A549 (cell line): ENCODE results near the gene AGTRAP. TPM values are rescaled to one million over a fixed set of nuclear protein-coding genes. Genes with fewer than 3 reads are reported as not detected.

Experiments used
- ATAC-seq, 2 experiments: fragments of 200-7000 bp in 1 of 2; fragments of >200 bp in 1 of 2; cut with Nextera tagmentation in 1 of 2; cut with Tn5 transposase in 1 of 2; 3 replicates each; pipeline versions ENCODE4 v1.8.0 to v1.9.1; 2018 to 2020; ENCODE audit warnings: mild to moderate bottlenecking in 1 of 2, moderate library complexity in 1 of 2
- CTCF ChIA-PET: fragments of 300-600 bp; sonication (Branson Sonifier 250); formaldehyde crosslinking; extraction: SDS; loops from one replicate; lab custom pipeline; 2021; ENCODE audit warnings: antibody characterized with exemption, inconsistent platforms; lab: Yijun Ruan, JAX
- POLR2A ChIA-PET: fragments of 350-600 bp; formaldehyde crosslinking; extraction: SDS; loops from one replicate; lab custom pipeline; 2021; ENCODE audit warnings: antibody characterized with exemption, inconsistent platforms; lab: Yijun Ruan, JAX
- DNase-seq, 2 experiments: peaks; one replicate each; pipeline versions ENCODE4 v3.0.0 to v3.0.0-alpha.2; 2011 to 2016; ENCODE audit warnings: low read depth in 1 of 2, low spot score in 1 of 2
- FAIRE-seq: peaks from 2 replicates; lab custom pipeline; 2011; peaks lifted over from hg19 to GRCh38; lab: Jason Lieb, UNC
- H3K27ac ChIP-seq, 2 experiments: fragments of >200 bp; sonication (Bioruptor Twin); formaldehyde crosslinking; 3 replicates each; pipeline ENCODE4 v1.5.1; 2016 to 2017
- H3K4me1 ChIP-seq: fragments of >200 bp; sonication (Bioruptor Twin); formaldehyde crosslinking; 3 replicates; pipeline ENCODE4 v1.6.1; 2016
- H3K4me2 ChIP-seq: fragments of >200 bp; sonication (Bioruptor Twin); formaldehyde crosslinking; 3 replicates; pipeline ENCODE4 v1.6.1; 2016
- H3K4me3 ChIP-seq: fragments of >200 bp; sonication (Bioruptor Twin); formaldehyde crosslinking; 3 replicates; pipeline ENCODE4 v1.5.1; 2016
- H3K9me3 ChIP-seq: fragments of >200 bp; sonication (Bioruptor Twin); formaldehyde crosslinking; 3 replicates; pipeline ENCODE4 v1.6.1; 2016
- ATOH8 ChIP-seq: fragments of 250-450 bp; sonication (Bioruptor Pico); IDR thresholded peaks from 2 replicates; pipeline ENCODE4 v1.5.0; 2020; ENCODE audit warnings: low read depth, mild to moderate bottlenecking, moderate library complexity
- CBX8 ChIP-seq: fragments of 200-600 bp; sonication (generic); IDR thresholded peaks from 2 replicates; pipeline ENCODE4 v1.6.1; 2016
- ESRRA ChIP-seq: fragments of 150-350 bp; IDR thresholded peaks from 2 replicates; pipeline ENCODE4 v1.6.1; 2014; ENCODE audit warnings: mild to moderate bottlenecking, low read length, borderline replicate concordance
- FOSB ChIP-seq: fragments of 250-450 bp; sonication (Bioruptor Pico); IDR thresholded peaks from 2 replicates; pipeline ENCODE4 v1.5.0; 2020; ENCODE audit warnings: mild to moderate bottlenecking, moderate library complexity
- FOXS1 ChIP-seq: fragments of 250-450 bp; sonication (Bioruptor Pico); IDR thresholded peaks from 2 replicates; pipeline ENCODE4 v1.5.0; 2020; ENCODE audit warnings: mild to moderate bottlenecking, moderate library complexity
- GATA3 ChIP-seq: IDR thresholded peaks from 2 replicates; pipeline ENCODE4 v1.6.1; 2012; ENCODE audit warnings: borderline replicate concordance
- HEYL ChIP-seq: fragments of 250-450 bp; sonication (Bioruptor Pico); IDR thresholded peaks from 2 replicates; pipeline ENCODE4 v1.8.0; 2021; ENCODE audit warnings: mild to moderate bottlenecking, moderate library complexity
- HOXB13 ChIP-seq: fragments of 250-450 bp; sonication (Bioruptor Pico); IDR thresholded peaks from 2 replicates; pipeline ENCODE4 v1.5.0; 2020; ENCODE audit warnings: low read depth, mild to moderate bottlenecking, moderate library complexity
- JUN ChIP-seq, 2 experiments: fragments of >200 bp; sonication (Bioruptor Twin); formaldehyde crosslinking; IDR thresholded peaks; 2 replicates in 1 of 2; 3 replicates in 1 of 2; pipeline ENCODE4 v1.6.1; 2016 to 2017
- KDM5A ChIP-seq: fragments of 200-600 bp; sonication (generic); IDR thresholded peaks from 2 replicates; pipeline ENCODE4 v1.6.1; 2016; ENCODE audit warnings: antibody characterized with exemption, mild to moderate bottlenecking
- MAZ ChIP-seq: fragments of 150-350 bp; IDR thresholded peaks from 2 replicates; pipeline ENCODE4 v1.6.1; 2014; ENCODE audit warnings: antibody characterized with exemption, low read depth, low read length, borderline replicate concordance
- PBX3 ChIP-seq: IDR thresholded peaks from 2 replicates; pipeline ENCODE4 v1.6.1; 2012
- POLR2A ChIP-seq: IDR thresholded peaks from 2 replicates; pipeline ENCODE4 v1.6.1; 2012; ENCODE audit warnings: mild to moderate bottlenecking, low read length
- RAD21 ChIP-seq, 2 experiments: fragments of >200 bp in 1 of 2; sonication (Bioruptor Twin) in 1 of 2; formaldehyde crosslinking in 1 of 2; IDR thresholded peaks in 1 of 2; conservative IDR thresholded peaks in 1 of 2; 2 replicates in 1 of 2; 3 replicates in 1 of 2; pipeline ENCODE4 v1.6.1; 2012 to 2018; ENCODE audit warnings: inconsistent platforms in 1 of 2
- RARB ChIP-seq: fragments of 250-450 bp; sonication (Bioruptor Pico); IDR thresholded peaks from 2 replicates; pipeline ENCODE4 v1.8.0; 2021; ENCODE audit warnings: mild to moderate bottlenecking, moderate library complexity
- REST ChIP-seq: fragments of 200-600 bp; sonication (generic); IDR thresholded peaks from 2 replicates; pipeline ENCODE4 v1.6.1; 2016; ENCODE audit warnings: antibody characterized with exemption, mild to moderate bottlenecking, moderate library complexity
- RFX5 ChIP-seq: fragments of 450-650 bp; IDR thresholded peaks from 2 replicates; pipeline ENCODE4 v1.7.1; 2014; ENCODE audit warnings: antibody characterized with exemption, mild to moderate bottlenecking, moderate library complexity
- RNF2 ChIP-seq: fragments of 200-600 bp; sonication (generic); IDR thresholded peaks from 2 replicates; pipeline ENCODE4 v1.6.1; 2016; ENCODE audit warnings: low read depth, mild to moderate bottlenecking, antibody characterized with exemption, moderate library complexity, borderline replicate concordance
- TP53 ChIP-seq: fragments of 250-450 bp; sonication (Bioruptor Pico); IDR thresholded peaks from 2 replicates; pipeline ENCODE4 v1.5.0; 2021; ENCODE audit warnings: mild to moderate bottlenecking, moderate library complexity
- ZNF302 ChIP-seq: fragments of 250-450 bp; sonication (Bioruptor Pico); IDR thresholded peaks from 2 replicates; pipeline ENCODE4 v1.9.0; 2021; ENCODE audit warnings: inconsistent platforms, mild to moderate bottlenecking, moderate library complexity
- WGBS: methylation state at CpG from one replicate; pipeline ENCODE4 v1.1.6; 2017; ENCODE audit errors: missing lambda C conversion rate; 5-methylcytosine and 5-hydroxymethylcytosine counted together
- polyA plus RNA-seq, 4 experiments: library from polyadenylated mRNA; depleted of rRNA in 3 of 4; stranded (reverse); fragments of >200 nt; fragmentation: RNase III in 1 of 4; extraction: RNeasy Plus Mini Kit Qiagen cat#74134 plus additional on column Dnase treatment in 1 of 4; gene quantifications; 2 replicates in 3 of 4; 3 replicates in 1 of 4; pipeline ENCODE4 v1.2.3, GENCODE V29; 2011 to 2017

AGTRAP gene
- polyA plus RNA-seq, 2 of the 4 experiments (the other 2 are of a cell fraction) = 26.9 to 57.5 TPM

GRCh38 chr1:11766429-11766776, 30.5 kb downstream of the AGTRAP start:
- ChIA-PET CTCF (interaction anchor here (1.0 to 1.1 kb wide), 2 partner anchors 19 to 201 kb away, joined by 3 to 6 read pairs; no protein-coding TSS in a partner anchor), POLR2A (no interaction called here)
- ATAC-seq (no peak), FAIRE-seq (no peak), DNase-seq (no peak)
- no peaks in the 10 kb centered on the region for H3K4me1 ChIP-seq
- H3K4me3 ChIP-seq = no peak overlapping the region
- 70% methylated on average over 8 of the region's 14 CpGs for whole genome bisulfite sequencing
- TF ChIP-seq CBX8 (no peak), POLR2A (no peak), RAD21 (conservative IDR thresholded peaks at IDR 0.05 in 1 of 2, IDR thresholded peaks at IDR 0.05 in 1 of 2) (no peak), RARB (no peak), ESRRA (no peak), RFX5 (no peak)
- no peak overlapping the region for H3K4me2 ChIP-seq
- H3K9me3 ChIP-seq = no peaks in the 10 kb centered on the region
- H3K27ac ChIP-seq = no peak overlapping the region

- 65% methylated on average over 8 of the region's 16 CpGs for WGBS
- TF ChIP-seq HEYL (no peak), JUN (IDR thresholded peaks at IDR 0.05) (no peak), REST (no peak), TP53 (CRISPR knock-in tag) (no peak), FOSB (CRISPR knock-in tag) (no peak), FOXS1 (CRISPR knock-in tag) (no peak), KDM5A (no peak), ZNF302 (CRISPR knock-in tag) (no peak), ATOH8 (CRISPR knock-in tag) (no peak), GATA3 (no peak), PBX3 (no peak), MAZ (no peak), RNF2 (no peak), HOXB13 (CRISPR knock-in tag) (no peak)
- Histone ChIP-seq H3K4me1 (no peaks in the 10 kb centered on the region), H3K27ac (no peak overlapping the region), H3K4me2 (no peak overlapping the region), H3K9me3 (no peaks in the 10 kb centered on the region), H3K4me3 (no peak overlapping the region)
- ChIA-PET CTCF (no interaction called here), POLR2A (no interaction called here)
- FAIRE-seq (no peak), ATAC-seq (no peak), DNase-seq (no peak)
These were observed 32.2 kb downstream of the AGTRAP start for GRCh38 chr1:11767922-11768704.
